ENCODE results near the gene KCNK3. TPM values are rescaled to one million over a fixed set of nuclear protein-coding genes. Genes with fewer than 3 reads are reported as not detected.

KCNK3 gene
- total and polyA plus RNA-seq, 2 donors (not counting 3 experiments of a cell fraction or from before 2014, with no cell fraction given), result not detected

- H3K4me1 ChIP-seq (ENCODE audit: control insufficient read depth, extremely low read depth, insufficient read depth, low read length), result peaks cover 12% of the 10 kb centered on the region
- no peaks in the 10 kb centered on the region for H3K27me3 ChIP-seq (ENCODE audit: control insufficient read depth in 2 of 2, insufficient read depth in 2 of 2, low read length in 2 of 2)
- CTCF ChIA-PET, result interaction anchor here (0.6 to 0.9 kb wide), 2 partner anchors 18 to 147 kb away, joined by 3 to 5 read pairs; no protein-coding TSS in a partner anchor
- FAIRE-seq (no peak), DNase-seq (ENCODE audit: low read depth, low spot score) (no peak)
- intact Hi-C loops (cut with micrococcal nuclease), result no loop called here
- no peak overlapping the region for H3K27ac ChIP-seq (ENCODE audit: insufficient read depth, low read depth, low read length)
- no peaks in the 10 kb centered on the region for H3K36me3 ChIP-seq (ENCODE audit: control insufficient read depth in 2 of 2, extremely low read depth in 1 of 2, insufficient read depth in 2 of 2, low read length in 2 of 2)
- dilution Hi-C loops (cut with MboI; ENCODE audit: extremely low pct_ligation_motif_present, low sequenced_read_pairs), result no loop called here
- no peaks in the 10 kb centered on the region for H3K79me2 ChIP-seq (ENCODE audit: control insufficient read depth, insufficient read depth, low read length)
- POLR2A ChIA-PET, result no interaction called here
- H4K20me1 ChIP-seq (replicated peaks; ENCODE audit: control insufficient read depth, extremely low read depth, insufficient read depth, low read length), result no peaks in the 10 kb centered on the region
- no peak overlapping the region for H3K4me2 ChIP-seq (ENCODE audit: insufficient read depth, low read length)
- no peaks in the 10 kb centered on the region for H3K9me3 ChIP-seq (replicated peaks; ENCODE audit: control insufficient read depth, insufficient read depth, low read length)
- no peak overlapping the region for H3K9ac ChIP-seq (replicated peaks; ENCODE audit: extremely low read depth, insufficient read depth, low read length)
- no peaks in the 10 kb centered on the region for H3K9me1 ChIP-seq (replicated peaks; ENCODE audit: control insufficient read depth, extremely low read depth, insufficient read depth, low read length)
- no TSS peak for BruUV-seq (replicated peaks)
- no peak for TF ChIP-seq MYC (IDR thresholded peaks at IDR 0.05; ENCODE audit: low read depth, low read length)
- TF ChIP-seq GATA2 (IDR thresholded peaks at IDR 0.05; ENCODE audit: insufficient read depth, insufficient read length, low read depth, low read length), result no peak
- no peak for TF ChIP-seq CTCF (IDR thresholded peaks at IDR 0.05; ENCODE audit: extremely low read depth in 1 of 2, insufficient read depth in 1 of 2, low read depth in 1 of 2, low read length in 2 of 2)
- no peak for TF ChIP-seq POLR2A (IDR thresholded peaks at IDR 0.05; ENCODE audit: low read depth, low read length)
- no peak for TF ChIP-seq POLR2AphosphoS5 (IDR thresholded peaks at IDR 0.05; ENCODE audit: insufficient read depth, low read depth, low read length)
- no peak for TF ChIP-seq MAX (IDR thresholded peaks at IDR 0.05; ENCODE audit: insufficient read depth, insufficient read length)
- no peak for TF ChIP-seq FOS (IDR thresholded peaks at IDR 0.05; ENCODE audit: borderline replicate concordance, insufficient read depth, low read length)
- TF ChIP-seq JUN (IDR thresholded peaks at IDR 0.05; ENCODE audit: borderline replicate concordance, insufficient read depth, insufficient read length, low read depth), result no peak
- H3K4me3 ChIP-seq (replicated peaks in 1 of 3; ENCODE audit: insufficient read depth in 1 of 3, low read depth in 1 of 3, low read length in 3 of 3), result no peak overlapping the region
- H2AFZ ChIP-seq (ENCODE audit: low read depth, low read length), result no peak overlapping the region
Observed at GRCh38 chr2:26752656-26753055, 60.1 kb downstream of the KCNK3 start.

All from endothelial cell of umbilical vein (primary cell).